GM23338 (cell line): ENCODE results near the gene ADGRD1. TPM values are rescaled to one million over a fixed set of nuclear protein-coding genes. Genes with fewer than 3 reads are reported as not detected.

Source experiments
- ATAC-seq: fragments of 200-7000 bp; cut with Tn5 transposase; 3 replicates; pipeline ENCODE4 v1.9.1; 2020
- DNase-seq: peaks from one replicate; pipeline ENCODE4 v3.0.0-alpha.2; 2015; ENCODE audit warnings: low spot score
- H2AFZ ChIP-seq: fragments of 200-600 bp; sonication (generic); 2 replicates; pipeline ENCODE4 v1.8.0; 2016; ENCODE audit warnings: antibody characterized with exemption, mild to moderate bottlenecking, moderate library complexity
- H3F3A ChIP-seq: fragments of 200-600 bp; sonication (generic); replicated peaks from 2 replicates; pipeline ENCODE4 v1.8.0; 2017; ENCODE audit warnings: antibody characterized with exemption, mixed run types, low read depth
- H3K27ac ChIP-seq: fragments of 200-600 bp; sonication (generic); 2 replicates; pipeline ENCODE4 v1.6.1; 2016; ENCODE audit warnings: low read depth
- H3K27me3 ChIP-seq: fragments of 200-600 bp; sonication (generic); 2 replicates; pipeline ENCODE4 v1.8.0; 2016; ENCODE audit warnings: mild to moderate bottlenecking, mixed run types, moderate library complexity; ENCODE audit not compliant: insufficient read depth
- H3K36me3 ChIP-seq: fragments of 200-600 bp; sonication (generic); 2 replicates; pipeline ENCODE4 v1.8.0; 2016; ENCODE audit warnings: mild to moderate bottlenecking; ENCODE audit not compliant: insufficient read depth
- H3K4me1 ChIP-seq: fragments of 200-600 bp; sonication (generic); 2 replicates; pipeline ENCODE4 v1.8.0; 2016; ENCODE audit warnings: mild to moderate bottlenecking, moderate library complexity; ENCODE audit not compliant: insufficient read depth
- H3K4me2 ChIP-seq: fragments of 200-600 bp; sonication (generic); 2 replicates; pipeline ENCODE4 v1.7.1; 2017; ENCODE audit warnings: mixed run types
- H3K4me3 ChIP-seq: fragments of 200-600 bp; sonication (generic); 2 replicates; pipeline ENCODE4 v1.6.1; 2016; ENCODE audit warnings: mixed run types
- H3K79me2 ChIP-seq: fragments of 200-600 bp; sonication (generic); replicated peaks from 2 replicates; pipeline ENCODE4 v1.8.0; 2017; ENCODE audit warnings: mild to moderate bottlenecking; ENCODE audit not compliant: insufficient read depth
- H3K9me2 ChIP-seq: fragments of 200-600 bp; sonication (generic); 2 replicates; pipeline ENCODE4 v1.8.0; 2017; ENCODE audit not compliant: insufficient read depth
- H4K20me1 ChIP-seq: fragments of 200-600 bp; sonication (generic); replicated peaks from 2 replicates; pipeline ENCODE4 v1.8.0; 2017; ENCODE audit warnings: mild to moderate bottlenecking; ENCODE audit not compliant: insufficient read depth
- H3K27ac Mint-ChIP-seq: 2 replicates; pipeline ENCODE4 v1.8.0; 2020; ENCODE audit warnings: inconsistent platforms, mild to moderate bottlenecking, moderate library complexity, mixed read lengths
- H3K27me3 Mint-ChIP-seq: 3 replicates; pipeline ENCODE4 v1.8.0; 2022; ENCODE audit warnings: low read depth, mild to moderate bottlenecking, moderate library complexity, mixed read lengths, inconsistent platforms; ENCODE audit not compliant: insufficient read depth, poor library complexity
- H3K36me3 Mint-ChIP-seq: 3 replicates; pipeline ENCODE4 v1.8.0; 2021; ENCODE audit warnings: low read depth, mild to moderate bottlenecking, inconsistent platforms, moderate library complexity, mixed read lengths
- H3K4me1 Mint-ChIP-seq: 3 replicates; pipeline ENCODE4 v1.8.0; 2020; ENCODE audit warnings: mild to moderate bottlenecking, inconsistent platforms, mixed read lengths
- H3K4me3 Mint-ChIP-seq: 3 replicates; pipeline ENCODE4 v1.8.0; 2021; ENCODE audit warnings: moderate library complexity, mild to moderate bottlenecking, inconsistent platforms, mixed read lengths
- H3K9me3 Mint-ChIP-seq: 3 replicates; pipeline ENCODE4 v1.8.0; 2020; ENCODE audit warnings: moderate library complexity, mild to moderate bottlenecking, inconsistent platforms, mixed read lengths
- CREB1 ChIP-seq: fragments of 250-450 bp; sonication (Bioruptor Pico); IDR thresholded peaks from 2 replicates; pipeline ENCODE4 v1.5.0; 2020; ENCODE audit warnings: low read depth, mild to moderate bottlenecking, moderate library complexity
- EZH2 ChIP-seq: fragments of 200-600 bp; sonication (generic); IDR thresholded peaks from one replicate; pipeline ENCODE4 v1.8.0; 2017; ENCODE audit warnings: antibody characterized with exemption, mild to moderate bottlenecking, low read depth; ENCODE audit not compliant: unreplicated experiment
- EZH2phosphoT487 ChIP-seq: fragments of 200-600 bp; sonication (generic); IDR thresholded peaks from one replicate; pipeline ENCODE4 v1.8.1; 2018; ENCODE audit warnings: antibody characterized with exemption; ENCODE audit not compliant: unreplicated experiment
- JUNB ChIP-seq: IDR thresholded peaks from one replicate; pipeline ENCODE4 v1.6.1; 2016; ENCODE audit warnings: antibody characterized with exemption; ENCODE audit not compliant: unreplicated experiment
- NANOG ChIP-seq: IDR thresholded peaks from 2 replicates; pipeline ENCODE4 v1.6.1; 2016; ENCODE audit warnings: antibody characterized with exemption, borderline replicate concordance
- POLR2AphosphoS5 ChIP-seq: IDR thresholded peaks from 2 replicates; pipeline ENCODE4 v1.6.1; 2016; ENCODE audit warnings: antibody characterized with exemption, low read depth
- STAT1 ChIP-seq: IDR thresholded peaks from one replicate; pipeline ENCODE4 v1.6.1; 2016; ENCODE audit warnings: antibody characterized with exemption; ENCODE audit not compliant: unreplicated experiment
- ZNF114 ChIP-seq: fragments of 250-450 bp; sonication (Bioruptor Pico); IDR thresholded peaks from 2 replicates; pipeline ENCODE4 v1.5.0; 2020; ENCODE audit warnings: mild to moderate bottlenecking, moderate library complexity
- ZNF331 ChIP-seq: fragments of 250-450 bp; sonication (Bioruptor Pico); IDR thresholded peaks from 2 replicates; pipeline ENCODE4 v1.5.0; 2020; ENCODE audit warnings: low read depth, mild to moderate bottlenecking, moderate library complexity
- polyA plus RNA-seq: library from polyadenylated mRNA; unstranded; fragments of >200 nt; fragmentation: Nextera tagmentation; extraction: Ambion mirVana; gene quantifications from 2 replicates; pipeline ENCODE4 v1.2.1, GENCODE V29; 2016
- total RNA-seq: library from RNA; depleted of rRNA; stranded (reverse); fragments of >200 nt; shearing (Covaris generic); gene quantifications from 2 replicates; pipeline ENCODE4 v1.2.3, GENCODE V29; 2014
- TF ChIP-seq, protein P1 (sequence below): IDR thresholded peaks from one replicate; pipeline ENCODE4 v1.6.1; 2018; ENCODE audit warnings: antibody characterized with exemption; ENCODE audit not compliant: unreplicated experiment
- TF ChIP-seq, protein P2 (sequence below): fragments of 250-450 bp; sonication (Bioruptor Pico); IDR thresholded peaks from 2 replicates; pipeline ENCODE4 v1.5.0; 2020; ENCODE audit warnings: mild to moderate bottlenecking, moderate library complexity
- TF ChIP-seq, protein P3 (sequence below): IDR thresholded peaks from 2 replicates; pipeline ENCODE4 v1.6.1; 2016; ENCODE audit warnings: antibody characterized with exemption
- TF ChIP-seq, protein P4 (sequence below), 2 experiments: fragments of 200-600 bp in 1 of 2; sonication (generic) in 1 of 2; conservative IDR thresholded peaks; 2 replicates each; pipeline versions ENCODE4 v1.5.1 to v1.6.1; 2016 to 2017; ENCODE audit warnings: antibody characterized with exemption in 2 of 2, low read depth in 2 of 2, mild to moderate bottlenecking in 2 of 2, moderate library complexity in 1 of 2

ADGRD1 gene
- total and polyA plus RNA-seq, 2 experiments from 2014 or later = 1.4 TPM; not detected in 1

DNA sequence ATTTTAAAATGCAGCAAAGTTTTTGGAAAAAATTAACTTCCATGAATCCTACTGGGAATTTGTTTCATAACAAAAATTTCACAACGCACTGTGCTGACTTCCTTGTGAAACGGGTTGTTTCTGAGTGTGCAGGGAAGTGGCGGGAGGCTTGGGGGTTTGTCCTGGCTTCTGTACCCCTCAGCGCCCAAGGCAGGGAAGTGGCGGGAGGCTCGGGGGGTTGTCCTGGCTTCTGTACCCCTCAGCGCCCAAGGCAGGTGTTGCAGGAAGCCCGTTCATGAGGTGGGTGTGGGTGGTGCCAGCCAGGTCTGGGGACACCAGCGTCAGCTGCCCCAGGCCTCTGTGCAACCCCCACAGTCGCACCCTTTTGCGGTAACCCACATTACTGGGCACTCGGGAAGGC is 25.1 kb downstream of the ADGRD1 start:
- H3K79me2 ChIP-seq = no peaks in the 10 kb centered on the region
- Mint-ChIP-seq H3K9me3 (no peaks in the 10 kb centered on the region), H3K36me3 (no peaks in the 10 kb centered on the region), H3K27ac (no peak overlapping the region), H3K4me3 (no peak overlapping the region), H3K4me1 (peaks cover 8% of the 10 kb centered on the region; the same call in 2 of the 3 replicates), H3K27me3 (peaks cover 7% of the 10 kb centered on the region)
- no peaks in the 10 kb centered on the region for H3F3A ChIP-seq
- H3K4me2 ChIP-seq = no peak overlapping the region
- no peaks in the 10 kb centered on the region for H4K20me1 ChIP-seq
- H3K4me1 ChIP-seq = no peaks in the 10 kb centered on the region
- no peak for DNase-seq
- H3K36me3 ChIP-seq = no peaks in the 10 kb centered on the region
- no peak for ATAC-seq
- no peaks in the 10 kb centered on the region for H3K27me3 ChIP-seq
- H3K27ac ChIP-seq = no peak overlapping the region
- TF ChIP-seq, protein P1, sequence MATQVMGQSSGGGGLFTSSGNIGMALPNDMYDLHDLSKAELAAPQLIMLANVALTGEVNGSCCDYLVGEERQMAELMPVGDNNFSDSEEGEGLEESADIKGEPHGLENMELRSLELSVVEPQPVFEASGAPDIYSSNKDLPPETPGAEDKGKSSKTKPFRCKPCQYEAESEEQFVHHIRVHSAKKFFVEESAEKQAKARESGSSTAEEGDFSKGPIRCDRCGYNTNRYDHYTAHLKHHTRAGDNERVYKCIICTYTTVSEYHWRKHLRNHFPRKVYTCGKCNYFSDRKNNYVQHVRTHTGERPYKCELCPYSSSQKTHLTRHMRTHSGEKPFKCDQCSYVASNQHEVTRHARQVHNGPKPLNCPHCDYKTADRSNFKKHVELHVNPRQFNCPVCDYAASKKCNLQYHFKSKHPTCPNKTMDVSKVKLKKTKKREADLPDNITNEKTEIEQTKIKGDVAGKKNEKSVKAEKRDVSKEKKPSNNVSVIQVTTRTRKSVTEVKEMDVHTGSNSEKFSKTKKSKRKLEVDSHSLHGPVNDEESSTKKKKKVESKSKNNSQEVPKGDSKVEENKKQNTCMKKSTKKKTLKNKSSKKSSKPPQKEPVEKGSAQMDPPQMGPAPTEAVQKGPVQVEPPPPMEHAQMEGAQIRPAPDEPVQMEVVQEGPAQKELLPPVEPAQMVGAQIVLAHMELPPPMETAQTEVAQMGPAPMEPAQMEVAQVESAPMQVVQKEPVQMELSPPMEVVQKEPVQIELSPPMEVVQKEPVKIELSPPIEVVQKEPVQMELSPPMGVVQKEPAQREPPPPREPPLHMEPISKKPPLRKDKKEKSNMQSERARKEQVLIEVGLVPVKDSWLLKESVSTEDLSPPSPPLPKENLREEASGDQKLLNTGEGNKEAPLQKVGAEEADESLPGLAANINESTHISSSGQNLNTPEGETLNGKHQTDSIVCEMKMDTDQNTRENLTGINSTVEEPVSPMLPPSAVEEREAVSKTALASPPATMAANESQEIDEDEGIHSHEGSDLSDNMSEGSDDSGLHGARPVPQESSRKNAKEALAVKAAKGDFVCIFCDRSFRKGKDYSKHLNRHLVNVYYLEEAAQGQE = no peak
- TF ChIP-seq, protein P2, sequence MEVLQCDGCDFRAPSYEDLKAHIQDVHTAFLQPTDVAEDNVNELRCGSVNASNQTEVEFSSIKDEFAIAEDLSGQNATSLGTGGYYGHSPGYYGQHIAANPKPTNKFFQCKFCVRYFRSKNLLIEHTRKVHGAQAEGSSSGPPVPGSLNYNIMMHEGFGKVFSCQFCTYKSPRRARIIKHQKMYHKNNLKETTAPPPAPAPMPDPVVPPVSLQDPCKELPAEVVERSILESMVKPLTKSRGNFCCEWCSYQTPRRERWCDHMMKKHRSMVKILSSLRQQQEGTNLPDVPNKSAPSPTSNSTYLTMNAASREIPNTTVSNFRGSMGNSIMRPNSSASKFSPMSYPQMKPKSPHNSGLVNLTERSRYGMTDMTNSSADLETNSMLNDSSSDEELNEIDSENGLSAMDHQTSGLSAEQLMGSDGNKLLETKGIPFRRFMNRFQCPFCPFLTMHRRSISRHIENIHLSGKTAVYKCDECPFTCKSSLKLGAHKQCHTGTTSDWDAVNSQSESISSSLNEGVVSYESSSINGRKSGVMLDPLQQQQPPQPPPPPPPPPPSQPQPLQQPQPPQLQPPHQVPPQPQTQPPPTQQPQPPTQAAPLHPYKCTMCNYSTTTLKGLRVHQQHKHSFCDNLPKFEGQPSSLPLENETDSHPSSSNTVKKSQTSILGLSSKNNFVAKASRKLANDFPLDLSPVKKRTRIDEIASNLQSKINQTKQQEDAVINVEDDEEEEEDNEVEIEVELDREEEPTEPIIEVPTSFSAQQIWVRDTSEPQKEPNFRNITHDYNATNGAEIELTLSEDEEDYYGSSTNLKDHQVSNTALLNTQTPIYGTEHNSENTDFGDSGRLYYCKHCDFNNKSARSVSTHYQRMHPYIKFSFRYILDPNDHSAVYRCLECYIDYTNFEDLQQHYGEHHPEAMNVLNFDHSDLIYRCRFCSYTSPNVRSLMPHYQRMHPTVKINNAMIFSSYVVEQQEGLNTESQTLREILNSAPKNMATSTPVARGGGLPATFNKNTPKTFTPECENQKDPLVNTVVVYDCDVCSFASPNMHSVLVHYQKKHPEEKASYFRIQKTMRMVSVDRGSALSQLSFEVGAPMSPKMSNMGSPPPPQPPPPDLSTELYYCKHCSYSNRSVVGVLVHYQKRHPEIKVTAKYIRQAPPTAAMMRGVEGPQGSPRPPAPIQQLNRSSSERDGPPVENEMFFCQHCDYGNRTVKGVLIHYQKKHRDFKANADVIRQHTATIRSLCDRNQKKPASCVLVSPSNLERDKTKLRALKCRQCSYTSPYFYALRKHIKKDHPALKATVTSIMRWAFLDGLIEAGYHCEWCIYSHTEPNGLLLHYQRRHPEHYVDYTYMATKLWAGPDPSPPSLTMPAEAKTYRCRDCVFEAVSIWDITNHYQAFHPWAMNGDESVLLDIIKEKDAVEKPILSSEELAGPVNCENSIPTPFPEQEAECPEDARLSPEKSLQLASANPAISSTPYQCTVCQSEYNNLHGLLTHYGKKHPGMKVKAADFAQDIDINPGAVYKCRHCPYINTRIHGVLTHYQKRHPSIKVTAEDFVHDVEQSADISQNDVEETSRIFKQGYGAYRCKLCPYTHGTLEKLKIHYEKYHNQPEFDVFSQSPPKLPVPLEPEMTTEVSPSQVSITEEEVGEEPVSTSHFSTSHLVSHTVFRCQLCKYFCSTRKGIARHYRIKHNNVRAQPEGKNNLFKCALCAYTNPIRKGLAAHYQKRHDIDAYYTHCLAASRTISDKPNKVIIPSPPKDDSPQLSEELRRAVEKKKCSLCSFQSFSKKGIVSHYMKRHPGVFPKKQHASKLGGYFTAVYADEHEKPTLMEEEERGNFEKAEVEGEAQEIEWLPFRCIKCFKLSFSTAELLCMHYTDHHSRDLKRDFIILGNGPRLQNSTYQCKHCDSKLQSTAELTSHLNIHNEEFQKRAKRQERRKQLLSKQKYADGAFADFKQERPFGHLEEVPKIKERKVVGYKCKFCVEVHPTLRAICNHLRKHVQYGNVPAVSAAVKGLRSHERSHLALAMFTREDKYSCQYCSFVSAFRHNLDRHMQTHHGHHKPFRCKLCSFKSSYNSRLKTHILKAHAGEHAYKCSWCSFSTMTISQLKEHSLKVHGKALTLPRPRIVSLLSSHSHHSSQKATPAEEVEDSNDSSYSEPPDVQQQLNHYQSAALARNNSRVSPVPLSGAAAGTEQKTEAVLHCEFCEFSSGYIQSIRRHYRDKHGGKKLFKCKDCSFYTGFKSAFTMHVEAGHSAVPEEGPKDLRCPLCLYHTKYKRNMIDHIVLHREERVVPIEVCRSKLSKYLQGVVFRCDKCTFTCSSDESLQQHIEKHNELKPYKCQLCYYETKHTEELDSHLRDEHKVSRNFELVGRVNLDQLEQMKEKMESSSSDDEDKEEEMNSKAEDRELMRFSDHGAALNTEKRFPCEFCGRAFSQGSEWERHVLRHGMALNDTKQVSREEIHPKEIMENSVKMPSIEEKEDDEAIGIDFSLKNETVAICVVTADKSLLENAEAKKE (CRISPR knock-in tag) = no peak
- TF ChIP-seq CREB1 (CRISPR knock-in tag) = no peak
- no peak for TF ChIP-seq EZH2phosphoT487
- no peak for TF ChIP-seq POLR2AphosphoS5
- no peak for TF ChIP-seq EZH2
- TF ChIP-seq ZNF331 (CRISPR knock-in tag) = no peak
- TF ChIP-seq STAT1 = no peak
- no peak for TF ChIP-seq NANOG
- TF ChIP-seq ZNF114 (CRISPR knock-in tag) = no peak
- no peak for TF ChIP-seq JUNB
- TF ChIP-seq, protein P3, sequence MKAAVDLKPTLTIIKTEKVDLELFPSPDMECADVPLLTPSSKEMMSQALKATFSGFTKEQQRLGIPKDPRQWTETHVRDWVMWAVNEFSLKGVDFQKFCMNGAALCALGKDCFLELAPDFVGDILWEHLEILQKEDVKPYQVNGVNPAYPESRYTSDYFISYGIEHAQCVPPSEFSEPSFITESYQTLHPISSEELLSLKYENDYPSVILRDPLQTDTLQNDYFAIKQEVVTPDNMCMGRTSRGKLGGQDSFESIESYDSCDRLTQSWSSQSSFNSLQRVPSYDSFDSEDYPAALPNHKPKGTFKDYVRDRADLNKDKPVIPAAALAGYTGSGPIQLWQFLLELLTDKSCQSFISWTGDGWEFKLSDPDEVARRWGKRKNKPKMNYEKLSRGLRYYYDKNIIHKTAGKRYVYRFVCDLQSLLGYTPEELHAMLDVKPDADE = no peak
- TF ChIP-seq, protein P4, sequence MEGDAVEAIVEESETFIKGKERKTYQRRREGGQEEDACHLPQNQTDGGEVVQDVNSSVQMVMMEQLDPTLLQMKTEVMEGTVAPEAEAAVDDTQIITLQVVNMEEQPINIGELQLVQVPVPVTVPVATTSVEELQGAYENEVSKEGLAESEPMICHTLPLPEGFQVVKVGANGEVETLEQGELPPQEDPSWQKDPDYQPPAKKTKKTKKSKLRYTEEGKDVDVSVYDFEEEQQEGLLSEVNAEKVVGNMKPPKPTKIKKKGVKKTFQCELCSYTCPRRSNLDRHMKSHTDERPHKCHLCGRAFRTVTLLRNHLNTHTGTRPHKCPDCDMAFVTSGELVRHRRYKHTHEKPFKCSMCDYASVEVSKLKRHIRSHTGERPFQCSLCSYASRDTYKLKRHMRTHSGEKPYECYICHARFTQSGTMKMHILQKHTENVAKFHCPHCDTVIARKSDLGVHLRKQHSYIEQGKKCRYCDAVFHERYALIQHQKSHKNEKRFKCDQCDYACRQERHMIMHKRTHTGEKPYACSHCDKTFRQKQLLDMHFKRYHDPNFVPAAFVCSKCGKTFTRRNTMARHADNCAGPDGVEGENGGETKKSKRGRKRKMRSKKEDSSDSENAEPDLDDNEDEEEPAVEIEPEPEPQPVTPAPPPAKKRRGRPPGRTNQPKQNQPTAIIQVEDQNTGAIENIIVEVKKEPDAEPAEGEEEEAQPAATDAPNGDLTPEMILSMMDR (conservative IDR thresholded peaks at IDR 0.05; ENCODE audit: low read depth in 2 of 2) = no peak
- H3K9me2 ChIP-seq = no peaks in the 10 kb centered on the region
- no peak overlapping the region for H3K4me3 ChIP-seq
- no peak overlapping the region for H2AFZ ChIP-seq
